ENCODE data around the gene EREG.

DNA sequence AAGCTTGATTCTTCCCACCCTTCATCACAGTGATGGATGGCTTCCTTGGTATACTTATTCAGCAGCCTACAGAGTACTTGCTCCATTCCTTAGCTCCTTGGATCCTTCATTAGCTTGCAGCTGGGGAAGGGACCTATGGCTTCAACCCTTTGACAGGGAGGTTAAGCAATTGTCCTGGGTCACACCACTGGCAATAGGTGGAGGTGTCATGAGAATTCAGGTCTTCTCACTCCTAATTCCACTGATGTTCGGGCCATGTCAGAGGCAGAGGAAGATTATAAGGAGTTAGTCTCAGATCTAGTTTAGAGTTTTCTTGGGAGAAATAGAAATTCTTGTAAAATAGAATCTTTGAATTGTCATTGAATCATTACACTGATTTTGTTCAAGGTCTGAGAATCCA, 24.5 kb downstream of the EREG start:
- TF ChIP-seq CTCF (IDR thresholded peaks at IDR 0.05): no peak
- no peak for TF ChIP-seq POLR2A (IDR thresholded peaks at IDR 0.05)

Measured in thyroid gland (tissue), 4 donors.